Heart left ventricle (tissue), 16 donors: ENCODE measurements around the gene RPTOR. TPM values are rescaled to one million over a fixed set of nuclear protein-coding genes. Genes with fewer than 3 reads are reported as not detected.

Source experiments
- ATAC-seq, 4 donors: fragments of 200-7000 bp; cut with Tn5 transposase; one replicate each; pipeline ENCODE4 v1.9.1; 2020 to 2022; ENCODE audit warnings: moderate library complexity in 4 of 4, mild to moderate bottlenecking in 3 of 4, moderate number of reproducible peaks in 1 of 4
- DNase-seq, 5 donors: peaks; one replicate each; pipeline ENCODE4 v3.0.0-alpha.2; 2020
- H3K27ac ChIP-seq, 12 donors: fragments of 200-600 bp; sonication (generic) in 4 of 12; one replicate each; pipeline versions ENCODE4 v1.5.0 to v1.8.0; 2016 to 2022; ENCODE audit warnings: mild to moderate bottlenecking in 2 of 12
- H3K27me3 ChIP-seq, 9 donors: fragments of 200-600 bp; sonication (generic) in 2 of 9; one replicate each; pipeline versions ENCODE4 v1.5.1 to v1.8.0; 2016 to 2022; ENCODE audit warnings: mild to moderate bottlenecking in 3 of 9
- H3K36me3 ChIP-seq, 9 donors: fragments of 200-600 bp; sonication (generic) in 2 of 9; one replicate each; pipeline versions ENCODE4 v1.5.0 to v1.8.0; 2018 to 2022; ENCODE audit warnings: mild to moderate bottlenecking in 2 of 9
- H3K4me1 ChIP-seq, 12 donors: fragments of 200-600 bp; sonication (generic) in 4 of 12; one replicate each; pipeline versions ENCODE4 v1.5.0 to v1.8.0; 2016 to 2022; ENCODE audit warnings: mild to moderate bottlenecking in 3 of 12
- H3K4me3 ChIP-seq, 12 donors: fragments of 200-600 bp; sonication (generic) in 4 of 12; one replicate each; pipeline versions ENCODE4 v1.5.0 to v1.8.0; 2017 to 2022; ENCODE audit warnings: mild to moderate bottlenecking in 9 of 12, moderate library complexity in 4 of 12
- H3K9me3 ChIP-seq, 12 donors: fragments of 200-600 bp; sonication (generic) in 4 of 12; one replicate each; pipeline versions ENCODE4 v1.5.0 to v1.8.0; 2016 to 2022; ENCODE audit warnings: mild to moderate bottlenecking in 1 of 12
- POLR2A ChIP-seq, 2 donors: fragments of 450-650 bp; IDR thresholded peaks; one replicate each; pipeline ENCODE4 v1.6.1; 2017; ENCODE audit warnings: antibody characterized with exemption in 2 of 2, mild to moderate bottlenecking in 2 of 2, moderate library complexity in 2 of 2
- WGBS, 4 donors: extraction: QIAGEN DNeasy Blood & Tissue Kit in 2 of 4; methylation state at CpG; one replicate each; pipeline versions ENCODE4 v1.1.5 to v1.1.7; 2013 to 2018; 5-methylcytosine and 5-hydroxymethylcytosine counted together
- intact Hi-C, 10 donors: fragments of 100-400 bp; cut with DNase I; formaldehyde crosslinking; loops; one replicate each; pipeline versions ENCODE4 v1.11.1 to v1.14.2; 2022
- polyA plus RNA-seq, 2 donors: library from polyadenylated mRNA; stranded (reverse); fragments of 200-250 nt; gene quantifications; one replicate each; pipeline ENCODE4 v1.2.3, GENCODE V29; 2013
- total RNA-seq, 9 donors: library from RNA; depleted of rRNA in 2 of 9; stranded (reverse); fragments of >200 nt in 2 of 9; fragmentation: NEBNext Ultra II Directional in 3 of 9; extraction: Animal tissue kit (Norgen Biotek cat#: 25700) in 3 of 9; gene quantifications; one replicate each; pipeline versions ENCODE4 v1.1.0 to v1.2.4, GENCODE V29; 2016 to 2023
- TF ChIP-seq, protein P1 (sequence below), 12 donors: fragments of 200-600 bp; sonication (generic) in 4 of 12; IDR thresholded peaks; one replicate each; pipeline versions ENCODE4 v1.5.0 to v1.8.0; 2018 to 2022; ENCODE audit warnings: antibody characterized with exemption in 12 of 12, mild to moderate bottlenecking in 5 of 12
- donor health status: ischemic (EF 13 %, LVEDD 7.1; RV severe dilation, severe dysfunction).
- donor health status: healthy with polysubstance abuse.
- donor health status: DM: no; HTN: yes; CAD: no.
- donor health status: DM: no; HTN: no; CAD: no.
- donor health status: ischemic (EF 25% LVEDD 6.9; RV normal size, moderate dysfunction).
- donor health status: ischemic (EF 25% LVEDD 5.7; RV mildly dilated, moderate dysfunction).
- donor health status: healthy.
- donor health status: DM: yes; HTN: yes; CAD: no.
- donor health status: ischemic (EF 35%, LVEDD 5.7; RV mildly dilated, moderate dysfunction).
- donor health status: nonischemic (EF 11% LVEDD 7.7; RV severe dilation, severe dysfunction).
- donor health status: DM: yes; HTN: yes; CAD: no.
- donor health status: PGD.
- donor health status: ischemic (EF 29% LVEDD 5.4; RV normal size, mild dysfunction).
- donor health status: nonischemic (EF 23%, LVEDD 6.1; RV moderate dilation, normal function).

The RPTOR gene
- total and polyA plus RNA-seq, 11 donors = 14.7 to 31.7 (median 26.0) TPM

DNA sequence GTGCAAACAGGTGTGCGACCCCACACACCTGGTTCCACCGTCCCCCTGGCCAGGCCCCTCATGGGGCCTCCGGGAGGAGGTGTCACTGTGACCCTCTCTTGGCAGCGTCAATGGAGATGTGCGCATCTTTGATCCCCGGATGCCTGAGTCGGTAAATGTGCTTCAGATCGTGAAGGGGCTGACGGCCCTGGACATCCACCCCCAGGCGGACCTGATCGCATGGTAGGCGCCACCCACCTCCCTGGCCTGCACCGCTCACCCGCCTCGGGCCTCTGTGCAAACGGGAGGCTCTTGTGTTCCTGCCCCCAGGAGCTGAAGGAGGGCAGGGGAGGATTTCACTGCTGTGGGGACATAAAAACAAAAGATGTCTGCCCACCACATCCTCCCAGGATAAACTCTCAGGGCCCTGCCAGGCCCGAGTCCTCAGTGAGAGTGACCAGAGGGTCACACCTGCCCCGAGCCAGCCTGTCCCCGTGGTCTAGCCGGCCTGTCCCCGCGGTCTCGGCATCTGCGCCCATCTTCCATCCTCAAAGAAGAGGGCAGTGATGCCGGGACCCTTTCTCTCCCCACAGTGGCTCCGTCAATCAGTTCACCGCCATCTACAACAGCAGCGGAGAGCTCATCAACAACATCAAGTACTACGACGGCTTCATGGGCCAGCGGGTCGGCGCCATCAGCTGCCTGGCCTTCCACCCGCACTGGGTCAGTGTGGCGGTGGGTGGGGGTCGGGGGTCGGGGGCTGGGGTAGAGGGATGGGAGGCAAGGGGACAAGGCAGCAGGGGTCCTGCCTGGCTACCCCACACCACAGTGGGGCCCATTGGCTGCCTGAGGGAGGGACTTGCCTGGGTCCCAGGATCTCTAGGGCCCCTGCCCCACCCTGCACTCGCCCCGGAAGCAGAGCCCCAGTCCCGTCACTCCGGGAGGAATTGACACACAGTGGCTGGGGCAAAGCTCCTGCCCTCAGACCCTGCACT, 418.0 kb downstream of the RPTOR start:
- ATAC-seq (no peak), DNase-seq (no peak)
- Histone ChIP-seq H3K9me3 (no peaks in the 10 kb centered on the region), H3K4me1 (peaks cover 3 to 26% (median 20%) of the 10 kb centered on the region in 12 donors), H3K27ac (peak overlapping the region in 1 of 12 donors; percentile 94), H3K36me3 (peaks cover 0 to 27% (median 16%) of the 10 kb centered on the region in 9 donors), H3K4me3 (no peak overlapping the region), H3K27me3 (no peaks in the 10 kb centered on the region)
- WGBS, 4 donors = 93 to 97% (median 95%) methylated on average over 36 to 41 of the region's 41 CpGs
- intact Hi-C loops = loop anchor here in 1 of 10 donors (10.0 kb wide), 1 partner anchor 98 kb away; no protein-coding TSS in a partner anchor
- TF ChIP-seq, protein P1, sequence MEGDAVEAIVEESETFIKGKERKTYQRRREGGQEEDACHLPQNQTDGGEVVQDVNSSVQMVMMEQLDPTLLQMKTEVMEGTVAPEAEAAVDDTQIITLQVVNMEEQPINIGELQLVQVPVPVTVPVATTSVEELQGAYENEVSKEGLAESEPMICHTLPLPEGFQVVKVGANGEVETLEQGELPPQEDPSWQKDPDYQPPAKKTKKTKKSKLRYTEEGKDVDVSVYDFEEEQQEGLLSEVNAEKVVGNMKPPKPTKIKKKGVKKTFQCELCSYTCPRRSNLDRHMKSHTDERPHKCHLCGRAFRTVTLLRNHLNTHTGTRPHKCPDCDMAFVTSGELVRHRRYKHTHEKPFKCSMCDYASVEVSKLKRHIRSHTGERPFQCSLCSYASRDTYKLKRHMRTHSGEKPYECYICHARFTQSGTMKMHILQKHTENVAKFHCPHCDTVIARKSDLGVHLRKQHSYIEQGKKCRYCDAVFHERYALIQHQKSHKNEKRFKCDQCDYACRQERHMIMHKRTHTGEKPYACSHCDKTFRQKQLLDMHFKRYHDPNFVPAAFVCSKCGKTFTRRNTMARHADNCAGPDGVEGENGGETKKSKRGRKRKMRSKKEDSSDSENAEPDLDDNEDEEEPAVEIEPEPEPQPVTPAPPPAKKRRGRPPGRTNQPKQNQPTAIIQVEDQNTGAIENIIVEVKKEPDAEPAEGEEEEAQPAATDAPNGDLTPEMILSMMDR (IDR thresholded peaks at IDR 0.05) = no peak
- no peak for TF ChIP-seq POLR2A (IDR thresholded peaks at IDR 0.05)

DNA sequence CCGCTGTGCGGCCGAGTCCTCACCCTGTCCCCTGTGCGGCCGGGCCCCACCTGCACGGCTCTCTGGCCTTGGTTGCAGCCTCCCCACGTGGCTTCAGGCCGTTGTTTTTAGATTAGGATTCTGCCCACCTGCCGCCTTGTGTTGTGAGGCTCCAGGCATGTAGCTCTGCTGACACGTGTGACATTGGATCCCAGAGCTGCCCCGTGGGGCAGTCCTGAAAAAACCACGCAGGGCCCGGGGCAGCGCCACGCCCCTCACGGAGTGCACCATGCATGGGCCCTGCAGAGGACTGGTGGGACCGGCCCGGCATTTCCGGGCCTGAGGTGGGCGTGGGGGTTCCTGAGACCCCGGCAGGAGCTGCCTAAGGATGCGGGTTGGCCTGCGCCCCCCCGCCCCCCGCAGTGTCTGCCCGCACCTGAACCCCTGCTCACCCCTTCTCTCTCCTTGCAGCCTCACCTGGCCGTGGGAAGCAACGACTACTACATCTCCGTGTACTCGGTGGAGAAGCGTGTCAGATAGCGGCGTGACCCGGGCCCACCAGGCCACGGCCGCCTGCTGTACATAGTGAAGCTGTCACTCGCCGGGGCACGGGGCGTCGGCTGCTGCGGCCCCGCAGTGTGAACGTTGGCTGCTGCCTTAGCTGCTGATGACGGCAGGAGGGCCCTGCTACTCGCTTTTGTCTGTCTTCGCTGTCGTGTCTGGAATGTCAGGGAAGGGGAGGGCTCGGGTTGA, 419.3 kb downstream of the RPTOR start:
- no peaks in the 10 kb centered on the region for H3K9me3 ChIP-seq
- TF ChIP-seq, protein P1 (IDR thresholded peaks at IDR 0.05) = no peak
- no peak for TF ChIP-seq POLR2A (IDR thresholded peaks at IDR 0.05)
- ATAC-seq = no peak
- intact Hi-C loops = loop anchor here in 1 of 10 donors (10.0 kb wide), 1 partner anchor 99 kb away; no protein-coding TSS in a partner anchor
- no peak for DNase-seq
- peaks cover 3 to 29% (median 21%) of the 10 kb centered on the region in 12 donors for H3K4me1 ChIP-seq
- H3K27me3 ChIP-seq = no peaks in the 10 kb centered on the region
- no peak overlapping the region for H3K4me3 ChIP-seq
- 83 to 93% (median 88%) methylated on average over 17 to 49 of the region's 49 CpGs for WGBS, 4 donors
- H3K27ac ChIP-seq = peak overlapping the region in 1 of 12 donors; percentile 36
- H3K36me3 ChIP-seq = peaks cover 0 to 27% (median 16%) of the 10 kb centered on the region in 9 donors

DNA sequence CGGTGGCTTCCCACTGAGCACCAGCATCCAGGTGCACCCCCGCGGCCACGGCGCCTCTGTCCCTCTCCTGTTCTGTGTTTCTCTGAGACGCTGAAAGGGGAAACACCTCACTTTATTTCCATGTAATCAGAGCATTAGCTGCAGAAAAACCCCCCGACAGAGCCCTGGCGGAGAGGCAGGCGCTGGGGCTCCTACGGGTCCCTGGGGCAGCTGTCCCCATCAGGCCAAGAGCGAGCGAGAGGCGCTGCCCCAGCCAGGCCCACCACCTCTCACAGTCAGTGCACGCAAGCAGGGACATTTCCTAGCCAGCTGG, 419.9 kb downstream of the RPTOR start:
- H3K9me3 ChIP-seq = no peaks in the 10 kb centered on the region
- TF ChIP-seq POLR2A (IDR thresholded peaks at IDR 0.05) = no peak
- TF ChIP-seq, protein P1 (IDR thresholded peaks at IDR 0.05) = no peak
- H3K4me1 ChIP-seq = peaks cover 3 to 29% (median 20%) of the 10 kb centered on the region in 12 donors
- H3K27ac ChIP-seq = peak overlapping the region in 1 of 12 donors; percentile 36
- 85 to 97% (median 92%) methylated on average over 12 to 14 of the region's 14 CpGs for WGBS, 4 donors
- intact Hi-C loops = loop anchor here in 1 of 10 donors (10.0 kb wide), 1 partner anchor 100 kb away; no protein-coding TSS in a partner anchor
- DNase-seq (no peak), ATAC-seq (no peak)
- peaks cover 0 to 27% (median 16%) of the 10 kb centered on the region in 9 donors for H3K36me3 ChIP-seq
- H3K27me3 ChIP-seq = no peaks in the 10 kb centered on the region
- H3K4me3 ChIP-seq = no peak overlapping the region
